Keratinocyte (primary cell): ENCODE data around the gene SLIT3. TPM values are rescaled to one million over a fixed set of nuclear protein-coding genes. Genes with fewer than 3 reads are reported as not detected.

Source experiments
- DNase-seq: peaks from one replicate; pipeline ENCODE4 v3.0.0-alpha.2; 2011; ENCODE audit warnings: low read depth, missing footprints, low spot score
- FAIRE-seq: peaks from 2 replicates; lab custom pipeline; 2011; peaks lifted over from hg19 to GRCh38; lab: Jason Lieb, UNC
- H2AFZ ChIP-seq: 2 replicates; pipeline ENCODE4 v1.6.0; 2012; ENCODE audit warnings: low read length, control low read depth, inconsistent platforms; ENCODE audit not compliant: control insufficient read depth
- H3K27ac ChIP-seq: 2 replicates; pipeline ENCODE4 v1.5.1; 2011; ENCODE audit warnings: low read length; ENCODE audit not compliant: control insufficient read depth, insufficient read depth
- H3K27me3 ChIP-seq: 3 replicates; pipeline ENCODE4 v1.6.0; 2011; ENCODE audit warnings: low read length; ENCODE audit not compliant: control insufficient read depth, insufficient read depth; ENCODE audit errors: extremely low read depth
- H3K36me3 ChIP-seq, 2 experiments: 2 replicates in 1 of 2; 3 replicates in 1 of 2; pipeline ENCODE4 v1.5.1; 2011; ENCODE audit warnings: low read length in 2 of 2, mild to moderate bottlenecking in 1 of 2; ENCODE audit not compliant: control insufficient read depth in 2 of 2, insufficient read depth in 2 of 2; ENCODE audit errors: extremely low read depth in 1 of 2
- H3K4me1 ChIP-seq: 3 replicates; pipeline ENCODE4 v1.5.1; 2011; ENCODE audit warnings: low read length; ENCODE audit not compliant: control insufficient read depth, insufficient read depth; ENCODE audit errors: extremely low read depth
- H3K4me2 ChIP-seq: 3 replicates; pipeline ENCODE4 v1.6.0; 2011; ENCODE audit warnings: low read depth, low read length; ENCODE audit not compliant: control insufficient read depth, insufficient read depth; ENCODE audit errors: extremely low read depth
- H3K4me3 ChIP-seq, 3 experiments: fragments of 200-600 bp in 1 of 3; sonication (generic) in 1 of 3; 2 replicates in 2 of 3; 3 replicates in 1 of 3; pipeline ENCODE4 v1.5.1; 2011 to 2016; ENCODE audit warnings: low read length in 3 of 3, mild to moderate bottlenecking in 3 of 3, control low read depth in 2 of 3, inconsistent platforms in 1 of 3, low read depth in 1 of 3, mixed read lengths in 1 of 3, mixed run types in 1 of 3, moderate library complexity in 1 of 3; ENCODE audit not compliant: control insufficient read depth in 2 of 3, insufficient read depth in 2 of 3; ENCODE audit errors: extremely low read depth in 1 of 3
- H3K79me2 ChIP-seq: 2 replicates; pipeline ENCODE4 v1.6.0; 2012; ENCODE audit warnings: low read length; ENCODE audit not compliant: control insufficient read depth, insufficient read depth
- H3K9ac ChIP-seq: 3 replicates; pipeline ENCODE4 v1.6.0; 2011; ENCODE audit warnings: low read length; ENCODE audit not compliant: control insufficient read depth, insufficient read depth; ENCODE audit errors: extremely low read depth
- H3K9me1 ChIP-seq: 3 replicates; pipeline ENCODE4 v1.6.0; 2011; ENCODE audit warnings: low read length; ENCODE audit not compliant: control insufficient read depth, insufficient read depth; ENCODE audit errors: extremely low read depth
- H3K9me3 ChIP-seq: 2 replicates; pipeline ENCODE4 v1.5.1; 2012; ENCODE audit warnings: low read depth, low read length; ENCODE audit not compliant: control insufficient read depth
- H4K20me1 ChIP-seq: 3 replicates; pipeline ENCODE4 v1.6.0; 2011; ENCODE audit warnings: low read length; ENCODE audit not compliant: control insufficient read depth, insufficient read depth; ENCODE audit errors: extremely low read depth
- EZH2 ChIP-seq: IDR thresholded peaks from one replicate; pipeline ENCODE4 v1.6.1; 2012; ENCODE audit warnings: inconsistent platforms, mild to moderate bottlenecking, low read length, moderate library complexity
- dilution Hi-C: fragments of 300-500 bp; cut with MboI; formaldehyde crosslinking; loops from one replicate; pipeline ENCODE4 v1.7.0; 2020; ENCODE audit warnings: low sequenced_read_pairs; ENCODE audit not compliant: extremely low pct_ligation_motif_present
- polyA plus RNA-seq, 5 experiments: library from polyadenylated mRNA; depleted of rRNA in 3 of 5; stranded (reverse) in 3 of 5; stranded (forward) in 1 of 5; unstranded in 1 of 5; fragments of >200 nt; gene quantifications; 1 replicate in 1 of 5; 2 replicates in 3 of 5; 3 replicates in 1 of 5; pipeline versions ENCODE4 v1.2.1 to v1.2.3, GENCODE V29; 2011 to 2012; ENCODE audit warnings: missing spikeins in 2 of 5, low read depth in 1 of 5, low replicate concordance in 1 of 5
- TF ChIP-seq, protein P1 (sequence below), 3 experiments: IDR thresholded peaks in 1 of 3; conservative IDR thresholded peaks in 1 of 3; optimal IDR thresholded peaks in 1 of 3; 2 replicates in 2 of 3; 3 replicates in 1 of 3; pipeline versions ENCODE3 to v1.5.1; 2011; ENCODE audit warnings: low read length in 3 of 3, mild to moderate bottlenecking in 3 of 3, moderate library complexity in 2 of 3, control low read depth in 1 of 3, inconsistent platforms in 1 of 3; ENCODE audit not compliant: insufficient read depth in 2 of 3; ENCODE audit errors: extremely low read depth in 1 of 3

Gene SLIT3
- polyA plus RNA-seq, 1 donor (not counting 4 experiments of a cell fraction or from before 2014, with no cell fraction given): 2.4 TPM

DNA sequence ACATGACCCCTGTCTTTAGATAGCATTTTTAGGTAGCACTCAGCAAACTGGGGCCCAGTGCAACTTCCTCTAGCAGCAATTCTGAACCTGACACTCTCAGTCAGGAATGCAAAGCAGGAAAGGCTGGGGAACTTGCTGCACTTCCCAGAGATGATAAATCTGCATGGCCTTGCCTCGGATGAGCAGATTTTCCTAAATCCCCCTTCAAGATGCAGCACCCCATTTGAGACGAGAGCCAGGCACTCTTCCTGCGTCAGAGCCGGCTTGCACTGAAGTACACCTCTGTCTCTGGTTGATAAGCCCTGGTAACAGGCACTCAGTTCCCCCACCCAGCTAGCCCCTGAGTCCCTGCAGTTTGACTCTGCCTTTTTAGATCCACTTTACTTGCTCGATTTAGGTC lies 425.1 kb downstream of the SLIT3 start:
- Histone ChIP-seq H3K9me1 (no peaks in the 10 kb centered on the region), H3K4me2 (no peak overlapping the region), H3K4me1 (no peaks in the 10 kb centered on the region), H3K9me3 (no peaks in the 10 kb centered on the region), H3K4me3 (no peak overlapping the region), H3K27me3 (no peaks in the 10 kb centered on the region), H3K27ac (no peak overlapping the region), H4K20me1 (no peaks in the 10 kb centered on the region), H3K36me3 (no peaks in the 10 kb centered on the region), H3K79me2 (no peaks in the 10 kb centered on the region), H2AFZ (no peak overlapping the region), H3K9ac (no peak overlapping the region)
- dilution Hi-C loops: no loop called here
- FAIRE-seq (no peak), DNase-seq (no peak)
- TF ChIP-seq EZH2: no peak
- TF ChIP-seq, protein P1, sequence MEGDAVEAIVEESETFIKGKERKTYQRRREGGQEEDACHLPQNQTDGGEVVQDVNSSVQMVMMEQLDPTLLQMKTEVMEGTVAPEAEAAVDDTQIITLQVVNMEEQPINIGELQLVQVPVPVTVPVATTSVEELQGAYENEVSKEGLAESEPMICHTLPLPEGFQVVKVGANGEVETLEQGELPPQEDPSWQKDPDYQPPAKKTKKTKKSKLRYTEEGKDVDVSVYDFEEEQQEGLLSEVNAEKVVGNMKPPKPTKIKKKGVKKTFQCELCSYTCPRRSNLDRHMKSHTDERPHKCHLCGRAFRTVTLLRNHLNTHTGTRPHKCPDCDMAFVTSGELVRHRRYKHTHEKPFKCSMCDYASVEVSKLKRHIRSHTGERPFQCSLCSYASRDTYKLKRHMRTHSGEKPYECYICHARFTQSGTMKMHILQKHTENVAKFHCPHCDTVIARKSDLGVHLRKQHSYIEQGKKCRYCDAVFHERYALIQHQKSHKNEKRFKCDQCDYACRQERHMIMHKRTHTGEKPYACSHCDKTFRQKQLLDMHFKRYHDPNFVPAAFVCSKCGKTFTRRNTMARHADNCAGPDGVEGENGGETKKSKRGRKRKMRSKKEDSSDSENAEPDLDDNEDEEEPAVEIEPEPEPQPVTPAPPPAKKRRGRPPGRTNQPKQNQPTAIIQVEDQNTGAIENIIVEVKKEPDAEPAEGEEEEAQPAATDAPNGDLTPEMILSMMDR (optimal IDR thresholded peaks at IDR 0.05 in 1 of 3, IDR thresholded peaks at IDR 0.05 in 1 of 3, conservative IDR thresholded peaks at IDR 0.05 in 1 of 3; ENCODE audit: extremely low read depth in 1 of 3, insufficient read depth in 2 of 3, low read length in 3 of 3): no peak

DNA sequence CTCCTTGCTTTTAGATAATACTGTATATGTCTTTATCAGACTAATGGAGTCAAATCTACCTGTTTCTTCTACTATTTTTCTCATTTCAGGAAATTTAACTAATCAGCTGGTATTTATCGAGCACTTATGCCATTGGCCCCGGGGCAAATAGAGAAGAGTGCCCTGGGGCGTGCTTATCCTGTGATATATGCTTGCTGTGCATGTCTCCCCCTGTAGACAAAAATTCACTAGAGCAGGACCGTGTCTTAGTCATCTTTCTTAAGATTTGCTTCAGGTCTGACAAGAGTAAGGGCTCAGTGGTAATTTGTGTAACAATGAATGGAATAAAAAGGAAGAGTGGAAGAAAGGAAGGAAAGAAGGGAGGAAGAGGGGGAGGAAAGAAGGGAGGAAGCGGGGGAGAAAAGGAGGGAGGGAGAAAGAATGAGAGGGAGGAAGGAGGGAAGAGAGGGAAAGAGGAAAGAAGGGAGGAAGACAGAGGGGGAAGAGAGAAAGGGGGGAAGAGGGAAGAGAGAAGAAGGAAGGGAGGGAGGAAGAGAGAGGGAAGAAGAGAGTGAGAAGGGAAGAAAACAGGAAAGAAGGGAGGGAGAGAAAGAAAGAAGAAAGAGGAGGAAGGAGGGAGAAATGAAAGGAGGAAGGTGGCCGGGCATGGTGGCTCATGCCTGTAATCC lies 426.1 kb downstream of the SLIT3 start:
- no peak overlapping the region for H3K4me2 ChIP-seq
- no peak overlapping the region for H2AFZ ChIP-seq
- TF ChIP-seq, protein P1 (optimal IDR thresholded peaks at IDR 0.05 in 1 of 3, IDR thresholded peaks at IDR 0.05 in 1 of 3, conservative IDR thresholded peaks at IDR 0.05 in 1 of 3; ENCODE audit: extremely low read depth in 1 of 3, insufficient read depth in 2 of 3, low read length in 3 of 3): peak in 2 of 3 experiments; percentile 13 to 16
- no peak for TF ChIP-seq EZH2
- no peaks in the 10 kb centered on the region for H4K20me1 ChIP-seq
- no peak overlapping the region for H3K4me3 ChIP-seq
- H3K27me3 ChIP-seq: no peaks in the 10 kb centered on the region
- dilution Hi-C loops: no loop called here
- no peaks in the 10 kb centered on the region for H3K79me2 ChIP-seq
- H3K9me3 ChIP-seq: no peaks in the 10 kb centered on the region
- no peaks in the 10 kb centered on the region for H3K9me1 ChIP-seq
- FAIRE-seq: no peak
- no peaks in the 10 kb centered on the region for H3K4me1 ChIP-seq
- DNase-seq: no peak
- no peaks in the 10 kb centered on the region for H3K36me3 ChIP-seq
- H3K9ac ChIP-seq: no peak overlapping the region
- H3K27ac ChIP-seq: no peak overlapping the region
